SK-N-MC (cell line): ENCODE data around the gene PRKAR1B.

ENCODE experiments used
- DNase-seq: peaks from one replicate; pipeline ENCODE4 v3.0.0-alpha.2; 2011; ENCODE audit warnings: low read depth, low spot score
- H3K27ac ChIP-seq: fragments of 200-600 bp; sonication (generic); 2 replicates; pipeline ENCODE4 v1.5.1; 2016; ENCODE audit warnings: mixed run types
- H3K36me3 ChIP-seq: fragments of 200-600 bp; sonication (generic); 2 replicates; pipeline ENCODE4 v1.6.1; 2017; ENCODE audit warnings: antibody characterized with exemption, low read length, mixed read lengths; ENCODE audit not compliant: insufficient read depth
- H3K4me3 ChIP-seq: fragments of 200-600 bp; sonication (generic); 2 replicates; pipeline ENCODE4 v1.5.1; 2016
- H3K9ac ChIP-seq: fragments of 200-600 bp; sonication (generic); 2 replicates; pipeline ENCODE4 v1.8.0; 2017; ENCODE audit warnings: mixed run types, mixed read lengths; ENCODE audit not compliant: insufficient read length
- H3K9me3 ChIP-seq: fragments of 200-600 bp; sonication (generic); 2 replicates; pipeline ENCODE4 v1.6.1; 2017; ENCODE audit warnings: low read depth, mild to moderate bottlenecking, antibody characterized with exemption, low read length, moderate library complexity, mixed read lengths
- EZH2 ChIP-seq: fragments of 200-600 bp; sonication (generic); IDR thresholded peaks from one replicate; pipeline ENCODE4 v1.6.1; 2017; ENCODE audit warnings: antibody characterized with exemption
- FOXP2 ChIP-seq: optimal IDR thresholded peaks from 2 replicates; pipeline ENCODE3; 2011; ENCODE audit warnings: mild to moderate bottlenecking, moderate library complexity; ENCODE audit not compliant: insufficient read depth; ENCODE audit errors: extremely low read length, control extremely low read depth
- POLR2AphosphoS5 ChIP-seq: IDR thresholded peaks from 2 replicates; pipeline ENCODE4 v1.6.1; 2012; ENCODE audit warnings: mild to moderate bottlenecking, low read depth, low read length, borderline replicate concordance

Gene PRKAR1B

DNA sequence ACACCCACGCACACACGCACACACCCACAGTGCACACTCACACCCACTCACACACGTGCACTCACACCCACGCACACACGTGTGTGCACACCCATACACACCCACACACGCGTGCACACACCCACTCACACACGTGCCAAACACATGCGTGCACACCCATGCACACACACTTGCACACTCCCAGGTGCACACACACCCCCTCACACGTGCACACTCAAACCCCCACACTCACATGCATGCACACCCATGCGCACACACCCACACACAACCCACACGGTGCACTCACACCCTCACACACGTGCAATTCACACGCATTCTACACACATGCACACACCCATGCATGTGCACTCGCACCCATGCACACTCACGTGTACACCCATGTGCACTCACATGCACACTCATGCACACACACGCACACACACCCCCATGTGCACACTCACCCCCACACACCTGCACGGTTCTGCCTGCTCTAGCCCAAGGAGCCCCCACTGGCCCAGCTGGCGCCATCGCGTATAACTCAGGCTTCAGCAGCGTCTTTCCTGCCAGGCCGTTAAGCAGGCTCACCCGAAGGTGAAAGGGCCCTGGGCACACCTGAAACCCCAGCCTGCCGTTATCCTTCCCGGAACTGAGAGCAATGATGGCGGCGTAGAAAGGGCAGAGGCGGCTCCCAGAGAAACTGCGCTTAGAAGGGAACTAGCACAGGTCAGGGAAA, 143.5 kb downstream of the PRKAR1B start:
- no peak overlapping the region for H3K27ac ChIP-seq
- TF ChIP-seq POLR2AphosphoS5 (no peak), EZH2 (no peak), FOXP2 (no peak)

DNA sequence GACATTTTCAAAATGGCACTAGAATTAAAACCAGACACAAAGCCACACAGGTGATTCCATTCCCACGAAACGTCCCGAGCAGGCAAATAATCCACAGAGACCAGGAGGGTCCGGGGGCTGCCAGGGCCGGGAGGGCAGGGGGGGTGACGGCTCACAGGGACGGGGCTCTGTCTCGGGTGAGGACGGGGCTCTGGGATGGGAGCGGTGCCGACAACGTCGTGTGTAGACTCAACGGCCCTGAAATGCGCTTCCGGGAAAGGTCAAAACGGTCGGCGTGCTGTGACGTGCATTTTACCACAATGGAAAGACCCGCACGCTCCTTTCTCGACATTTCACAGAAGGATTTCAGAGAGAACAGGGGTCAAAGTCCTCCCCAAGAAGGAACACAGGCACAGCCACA, 144.2 kb downstream of the PRKAR1B start:
- TF ChIP-seq FOXP2 (no peak), EZH2 (no peak), POLR2AphosphoS5 (no peak)
- H3K4me3 ChIP-seq: no peak overlapping the region
- DNase-seq: no peak
- no peak overlapping the region for H3K9ac ChIP-seq
- no peaks in the 10 kb centered on the region for H3K9me3 ChIP-seq
- H3K27ac ChIP-seq: no peak overlapping the region
- H3K36me3 ChIP-seq: no peaks in the 10 kb centered on the region

More for the DNA sequence above, 143.5 kb downstream of the PRKAR1B start:
- no peak for DNase-seq
- no peaks in the 10 kb centered on the region for H3K36me3 ChIP-seq
- no peak overlapping the region for H3K4me3 ChIP-seq
- H3K9ac ChIP-seq: no peak overlapping the region
- H3K9me3 ChIP-seq: no peaks in the 10 kb centered on the region

- TF ChIP-seq POLR2AphosphoS5 (no peak), EZH2 (no peak)
- Histone ChIP-seq H3K36me3 (no peaks in the 10 kb centered on the region), H3K27ac (no peak overlapping the region), H3K9me3 (no peaks in the 10 kb centered on the region), H3K9ac (no peak overlapping the region), H3K4me3 (no peak overlapping the region)
- DNase-seq: no peak
Observed at GRCh38 chr7:582081-582835, 144.8 kb downstream of the PRKAR1B start.

- no peak for DNase-seq
- H3K4me3 ChIP-seq: no peak overlapping the region
Observed at GRCh38 chr7:578386-578785, 148.7 kb downstream of the PRKAR1B start.

DNA sequence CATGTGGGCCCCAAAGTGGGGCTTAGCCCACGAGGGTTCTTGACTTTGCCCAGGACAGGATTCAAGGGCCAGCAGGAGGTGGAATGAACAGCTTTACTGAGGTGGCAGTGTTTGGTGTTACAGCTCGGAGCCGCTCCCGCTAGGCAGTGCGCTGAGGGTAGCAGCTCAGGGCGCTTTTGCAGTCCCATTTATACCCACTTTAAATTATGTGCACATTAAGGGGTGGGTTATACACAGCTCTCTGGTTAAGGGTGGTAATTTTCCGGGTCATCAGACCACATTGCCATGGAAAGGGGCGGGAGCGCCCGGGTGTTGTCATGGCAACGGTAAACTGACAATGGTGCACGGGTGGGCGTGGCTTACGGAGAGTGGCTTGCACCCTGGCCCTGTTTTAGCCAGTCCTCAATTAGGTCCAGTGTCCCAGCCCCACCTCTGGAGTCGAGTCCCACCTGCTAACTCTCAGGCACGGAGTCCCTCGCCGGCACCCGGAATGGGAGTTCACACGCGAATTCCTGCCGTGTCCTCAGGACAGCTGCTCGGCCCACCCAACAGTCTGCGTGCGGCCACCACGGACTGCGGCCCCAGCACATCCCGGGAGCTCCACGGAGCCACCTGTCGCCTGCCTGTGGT, 149.2 kb downstream of the PRKAR1B start:
- H3K9me3 ChIP-seq: no peaks in the 10 kb centered on the region
- DNase-seq: no peak
- H3K9ac ChIP-seq: no peak overlapping the region
- H3K4me3 ChIP-seq: no peak overlapping the region
- TF ChIP-seq FOXP2 (no peak), EZH2 (no peak), POLR2AphosphoS5 (no peak)
- no peaks in the 10 kb centered on the region for H3K36me3 ChIP-seq
- H3K27ac ChIP-seq: no peak overlapping the region

More at GRCh38 chr7:578386-578785, 148.7 kb downstream of the PRKAR1B start:
- no peak for TF ChIP-seq EZH2
- no peak for TF ChIP-seq POLR2AphosphoS5
- TF ChIP-seq FOXP2: no peak
- Histone ChIP-seq H3K36me3 (no peaks in the 10 kb centered on the region), H3K9me3 (no peaks in the 10 kb centered on the region), H3K27ac (no peak overlapping the region), H3K9ac (no peak overlapping the region)

DNA sequence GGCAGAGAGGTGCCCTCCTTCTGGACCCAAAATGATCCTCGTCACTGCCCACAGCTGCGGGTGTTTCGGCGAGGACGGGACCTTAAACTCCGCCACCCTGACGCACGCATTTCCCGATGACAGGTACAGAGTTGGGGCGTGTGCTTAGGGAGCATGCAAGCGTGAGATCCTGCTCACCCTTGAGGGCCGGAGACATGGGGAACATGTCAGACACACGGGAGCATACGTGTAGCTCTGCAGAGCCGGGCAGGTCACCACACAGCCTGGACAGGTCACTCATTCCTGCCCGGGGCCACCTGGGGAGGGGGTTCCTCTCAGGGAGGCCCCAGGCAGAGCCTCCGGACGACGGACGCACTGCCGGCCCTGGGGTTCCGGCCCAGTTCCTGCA, 149.8 kb downstream of the PRKAR1B start:
- no peaks in the 10 kb centered on the region for H3K36me3 ChIP-seq
- TF ChIP-seq FOXP2 (no peak), POLR2AphosphoS5 (no peak)
- no peak overlapping the region for H3K4me3 ChIP-seq

DNA sequence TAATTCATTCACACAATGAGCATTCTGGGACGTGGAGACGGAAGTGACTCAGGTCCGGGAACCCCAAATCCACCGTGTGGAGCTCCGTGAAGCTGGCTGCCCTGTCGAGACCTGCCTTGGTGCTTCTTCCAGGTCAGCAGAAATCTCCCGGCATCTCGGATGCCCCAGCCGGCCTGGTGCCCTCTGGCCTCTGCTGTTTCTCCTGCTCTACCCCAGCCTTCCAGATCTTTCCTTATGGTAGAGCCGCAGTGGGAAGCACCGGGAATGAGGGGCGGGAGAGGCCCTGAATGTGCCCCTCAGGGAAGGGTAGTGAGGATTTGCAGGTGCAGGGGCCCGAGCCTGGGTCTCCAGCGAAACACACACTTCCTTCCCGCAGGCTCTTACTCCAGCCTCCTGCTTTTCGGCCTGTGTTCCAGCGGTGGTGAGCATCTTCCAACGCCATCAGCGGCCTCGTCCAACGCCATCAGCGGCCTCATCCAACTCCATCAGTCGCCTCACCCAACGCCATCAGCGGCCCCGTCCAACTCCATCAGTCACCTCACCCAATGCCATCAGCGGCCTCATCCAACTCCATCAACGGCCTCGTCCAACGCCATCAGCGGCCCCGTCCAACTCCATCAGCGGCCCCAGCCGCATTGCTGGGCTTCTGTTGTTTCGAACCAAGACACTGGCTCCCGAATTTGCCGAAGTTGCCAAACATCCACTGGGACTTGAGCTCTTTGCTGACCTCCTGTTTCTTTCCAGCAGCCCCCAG, 150.4 kb downstream of the PRKAR1B start:
- DNase-seq: no peak
- Histone ChIP-seq H3K27ac (no peak overlapping the region), H3K9ac (no peak overlapping the region), H3K4me3 (no peak overlapping the region), H3K36me3 (no peaks in the 10 kb centered on the region), H3K9me3 (no peaks in the 10 kb centered on the region)
- no peak for TF ChIP-seq FOXP2
- no peak for TF ChIP-seq POLR2AphosphoS5
- TF ChIP-seq EZH2: no peak

More for the DNA sequence above, 149.8 kb downstream of the PRKAR1B start:
- Histone ChIP-seq H3K9me3 (no peaks in the 10 kb centered on the region), H3K27ac (no peak overlapping the region), H3K9ac (no peak overlapping the region)
- DNase-seq: no peak
